Erythroblast (primary cell): ENCODE measurements around the gene STPG4.

ENCODE experiments used
- GATA1 ChIP-seq: IDR thresholded peaks from 2 replicates; pipeline ENCODE4 v1.6.1; 2011; ENCODE audit warnings: low read depth, mild to moderate bottlenecking, control low read depth, low read length, moderate library complexity
- POLR2A ChIP-seq: IDR thresholded peaks from 2 replicates; pipeline ENCODE4 v1.6.1; 2011; ENCODE audit warnings: mild to moderate bottlenecking, low read length

DNA sequence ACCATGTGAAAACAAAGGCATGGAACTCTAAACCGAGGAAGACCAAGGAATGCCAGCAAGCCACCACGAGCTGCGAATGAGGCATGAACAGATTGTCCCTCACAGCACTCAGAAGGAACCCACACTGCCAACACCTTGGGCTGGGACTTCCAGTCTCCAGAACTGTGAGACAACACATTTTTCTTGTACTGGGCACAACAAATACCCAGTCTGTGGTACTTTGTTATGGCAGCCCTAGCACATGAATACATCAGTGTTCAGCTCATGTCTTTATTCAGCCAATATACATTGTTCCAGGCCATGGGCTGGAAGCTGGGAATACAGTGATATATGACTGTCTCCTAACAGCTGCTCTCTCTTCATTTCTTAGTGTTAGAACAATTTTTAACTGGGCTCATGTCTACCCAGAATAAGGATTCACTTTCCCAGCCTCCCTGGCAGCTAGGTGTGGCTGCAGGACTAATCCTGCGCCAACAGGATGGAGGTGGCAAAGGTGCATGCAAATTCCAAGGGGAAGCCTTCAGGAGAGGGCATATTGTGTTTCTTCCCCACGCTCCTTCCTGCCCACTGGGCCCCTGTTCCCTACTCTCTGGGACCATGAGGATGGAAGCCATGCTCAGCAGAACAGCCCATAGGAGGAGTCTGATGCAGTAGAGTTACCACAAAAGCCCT lies 59.6 kb downstream of the STPG4 start:
- TF ChIP-seq POLR2A (no peak), GATA1 (no peak)
